Parathyroid adenoma (tissue), 2 donors: ENCODE measurements around the gene NUP107.
A peak's percentile ranks its signal among the peaks of the same experiment; 100 is the strongest.

Experiments
- H2AFZ ChIP-seq: fragments of 300-600 bp; sonication (generic); one replicate; pipeline ENCODE4 v1.7.0; 2017; ENCODE audit warnings: antibody characterized with exemption, mild to moderate bottlenecking
- H3K27ac ChIP-seq: fragments of 300-600 bp; sonication (generic); one replicate; pipeline ENCODE4 v1.7.0; 2017
- H3K27me3 ChIP-seq: fragments of 300-600 bp; sonication (generic); one replicate; pipeline ENCODE4 v1.7.0; 2017; ENCODE audit warnings: low read length; ENCODE audit not compliant: control insufficient read depth, insufficient read depth
- H3K36me3 ChIP-seq: fragments of 300-600 bp; sonication (generic); one replicate; pipeline ENCODE4 v1.7.0; 2017; ENCODE audit warnings: low read length; ENCODE audit not compliant: control insufficient read depth, insufficient read depth
- H3K4me1 ChIP-seq: fragments of 300-600 bp; sonication (generic); one replicate; pipeline ENCODE4 v1.7.0; 2017; ENCODE audit warnings: control low read depth
- H3K4me2 ChIP-seq: fragments of 300-600 bp; sonication (generic); one replicate; pipeline ENCODE4 v1.7.0; 2017; ENCODE audit warnings: low read length
- H3K4me3 ChIP-seq: fragments of 300-600 bp; sonication (generic); one replicate; pipeline ENCODE4 v1.7.0; 2017; ENCODE audit warnings: low read depth, low read length
- H3K79me2 ChIP-seq: fragments of 300-600 bp; sonication (generic); one replicate; pipeline ENCODE4 v1.7.0; 2017; ENCODE audit warnings: control low read depth
- H3K9ac ChIP-seq: fragments of 300-600 bp; sonication (generic); one replicate; pipeline ENCODE4 v1.7.0; 2017; ENCODE audit warnings: mild to moderate bottlenecking
- H3K9me3 ChIP-seq: fragments of 300-600 bp; sonication (generic); one replicate; pipeline ENCODE4 v1.7.0; 2017; ENCODE audit warnings: low read length; ENCODE audit not compliant: control insufficient read depth
- TF ChIP-seq, protein P1 (sequence below): fragments of 300-600 bp; sonication (generic); IDR thresholded peaks from one replicate; pipeline ENCODE4 v1.7.0; 2017; ENCODE audit warnings: antibody characterized with exemption, mild to moderate bottlenecking
- donor health status: primary hyperparathyroidism.

Gene NUP107

DNA sequence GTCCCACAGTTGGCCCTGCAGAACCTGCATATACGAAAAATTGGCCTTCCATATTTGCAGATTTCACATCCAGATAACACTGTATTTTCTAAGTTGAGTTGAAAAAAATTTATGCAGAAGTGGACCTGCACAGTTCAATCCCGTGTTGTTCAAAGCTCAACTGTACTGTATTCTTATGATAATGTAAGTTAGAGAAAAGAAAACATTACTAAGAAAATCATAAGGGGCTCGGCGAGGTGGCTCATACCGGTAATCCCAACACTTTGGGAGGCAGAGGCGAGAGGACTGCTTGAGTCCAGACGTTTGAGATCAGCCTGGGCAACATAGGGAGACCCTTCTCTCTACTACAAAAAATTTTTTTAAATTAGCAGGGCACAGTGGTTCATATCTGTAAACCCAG is 41.0 kb downstream of the NUP107 start:
- H3K9ac ChIP-seq = no peak overlapping the region
- H3K4me1 ChIP-seq = no peaks in the 10 kb centered on the region
- no peak overlapping the region for H3K4me2 ChIP-seq
- H3K79me2 ChIP-seq = no peaks in the 10 kb centered on the region
- H3K4me3 ChIP-seq = no peak overlapping the region
- H2AFZ ChIP-seq = no peak overlapping the region
- H3K27me3 ChIP-seq = no peaks in the 10 kb centered on the region
- H3K27ac ChIP-seq = no peak overlapping the region
- H3K36me3 ChIP-seq = no peaks in the 10 kb centered on the region
- TF ChIP-seq, protein P1, sequence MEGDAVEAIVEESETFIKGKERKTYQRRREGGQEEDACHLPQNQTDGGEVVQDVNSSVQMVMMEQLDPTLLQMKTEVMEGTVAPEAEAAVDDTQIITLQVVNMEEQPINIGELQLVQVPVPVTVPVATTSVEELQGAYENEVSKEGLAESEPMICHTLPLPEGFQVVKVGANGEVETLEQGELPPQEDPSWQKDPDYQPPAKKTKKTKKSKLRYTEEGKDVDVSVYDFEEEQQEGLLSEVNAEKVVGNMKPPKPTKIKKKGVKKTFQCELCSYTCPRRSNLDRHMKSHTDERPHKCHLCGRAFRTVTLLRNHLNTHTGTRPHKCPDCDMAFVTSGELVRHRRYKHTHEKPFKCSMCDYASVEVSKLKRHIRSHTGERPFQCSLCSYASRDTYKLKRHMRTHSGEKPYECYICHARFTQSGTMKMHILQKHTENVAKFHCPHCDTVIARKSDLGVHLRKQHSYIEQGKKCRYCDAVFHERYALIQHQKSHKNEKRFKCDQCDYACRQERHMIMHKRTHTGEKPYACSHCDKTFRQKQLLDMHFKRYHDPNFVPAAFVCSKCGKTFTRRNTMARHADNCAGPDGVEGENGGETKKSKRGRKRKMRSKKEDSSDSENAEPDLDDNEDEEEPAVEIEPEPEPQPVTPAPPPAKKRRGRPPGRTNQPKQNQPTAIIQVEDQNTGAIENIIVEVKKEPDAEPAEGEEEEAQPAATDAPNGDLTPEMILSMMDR = no peak
- H3K9me3 ChIP-seq = no peaks in the 10 kb centered on the region

DNA sequence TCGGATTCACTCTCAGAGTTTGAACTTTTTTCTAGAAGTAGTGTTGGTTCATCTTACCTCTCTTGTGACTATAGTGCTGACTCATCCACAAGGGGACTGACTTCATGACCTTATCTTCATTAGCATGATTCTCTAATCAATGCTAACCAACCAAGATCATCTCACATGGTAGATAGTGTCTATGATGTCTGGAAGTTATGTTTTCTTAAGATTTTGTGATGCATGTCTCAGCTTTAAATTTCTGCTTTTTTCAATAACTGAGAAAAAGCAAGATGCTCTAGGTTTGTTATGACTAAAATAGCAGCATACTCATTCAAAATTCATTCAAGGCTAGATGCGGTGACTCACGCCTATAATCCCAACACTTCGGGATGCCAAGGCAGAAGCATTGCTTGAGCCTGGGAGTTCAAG is 46.9 kb downstream of the NUP107 start:
- no peak overlapping the region for H2AFZ ChIP-seq
- H3K36me3 ChIP-seq = no peaks in the 10 kb centered on the region
- H3K27ac ChIP-seq = no peak overlapping the region
- TF ChIP-seq, protein P1 = no peak
- no peaks in the 10 kb centered on the region for H3K9me3 ChIP-seq
- no peaks in the 10 kb centered on the region for H3K4me1 ChIP-seq
- no peak overlapping the region for H3K4me3 ChIP-seq
- no peaks in the 10 kb centered on the region for H3K27me3 ChIP-seq
- H3K4me2 ChIP-seq = no peak overlapping the region
- no peak overlapping the region for H3K9ac ChIP-seq
- H3K79me2 ChIP-seq = no peaks in the 10 kb centered on the region

DNA sequence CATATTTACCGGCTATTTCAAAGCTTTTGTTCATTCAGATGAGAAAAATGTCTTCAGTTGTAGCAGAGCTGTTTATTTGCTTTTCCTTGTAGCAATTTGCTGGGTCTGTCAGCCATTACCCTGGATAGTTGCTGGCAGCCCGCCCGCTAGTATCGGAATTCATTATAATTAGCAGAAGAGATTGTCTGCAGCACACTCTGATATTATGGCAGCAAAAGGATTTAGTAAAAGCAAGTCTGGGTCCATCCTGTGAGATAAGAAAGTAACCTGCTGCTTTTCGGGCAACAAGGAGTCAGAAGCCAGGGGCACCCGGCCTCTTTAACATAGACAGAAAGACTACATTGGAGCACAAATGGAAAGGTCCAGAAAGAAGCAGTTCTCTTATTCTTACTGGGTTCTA is 53.1 kb downstream of the NUP107 start:
- no peaks in the 10 kb centered on the region for H3K4me1 ChIP-seq
- H3K36me3 ChIP-seq = no peaks in the 10 kb centered on the region
- no peaks in the 10 kb centered on the region for H3K9me3 ChIP-seq
- H3K4me3 ChIP-seq = no peak overlapping the region
- no peak overlapping the region for H3K9ac ChIP-seq
- H3K79me2 ChIP-seq = no peaks in the 10 kb centered on the region
- TF ChIP-seq, protein P1 = no peak
- H3K27me3 ChIP-seq = no peaks in the 10 kb centered on the region
- H3K27ac ChIP-seq = no peak overlapping the region
- H3K4me2 ChIP-seq = no peak overlapping the region
- no peak overlapping the region for H2AFZ ChIP-seq

DNA sequence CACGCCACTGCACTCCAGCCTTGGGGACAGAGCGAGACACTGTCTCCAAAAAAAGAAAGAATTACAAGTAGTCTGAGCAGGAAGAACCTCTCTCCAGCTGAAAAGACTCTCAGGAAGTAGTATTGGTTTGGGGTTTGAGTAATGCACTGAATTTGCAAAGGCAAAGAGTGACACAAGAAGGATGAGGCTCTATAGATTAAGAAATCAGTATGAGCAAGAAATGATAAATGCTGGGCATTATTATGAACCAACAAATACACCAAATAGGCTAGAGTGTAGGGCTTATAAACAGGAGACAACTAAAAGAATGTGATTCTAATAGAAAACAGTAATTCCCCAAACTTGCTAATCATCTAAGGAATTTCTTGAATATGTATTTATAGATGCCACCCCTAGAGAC is 56.6 kb downstream of the NUP107 start:
- H3K4me3 ChIP-seq = no peak overlapping the region
- no peak overlapping the region for H3K9ac ChIP-seq
- H3K27ac ChIP-seq = no peak overlapping the region
- H3K4me1 ChIP-seq = peaks cover 6% of the 10 kb centered on the region
- H3K4me2 ChIP-seq = no peak overlapping the region
- no peak overlapping the region for H2AFZ ChIP-seq
- H3K79me2 ChIP-seq = no peaks in the 10 kb centered on the region
- H3K9me3 ChIP-seq = no peaks in the 10 kb centered on the region
- H3K27me3 ChIP-seq = no peaks in the 10 kb centered on the region
- TF ChIP-seq, protein P1 = no peak
- no peaks in the 10 kb centered on the region for H3K36me3 ChIP-seq

DNA sequence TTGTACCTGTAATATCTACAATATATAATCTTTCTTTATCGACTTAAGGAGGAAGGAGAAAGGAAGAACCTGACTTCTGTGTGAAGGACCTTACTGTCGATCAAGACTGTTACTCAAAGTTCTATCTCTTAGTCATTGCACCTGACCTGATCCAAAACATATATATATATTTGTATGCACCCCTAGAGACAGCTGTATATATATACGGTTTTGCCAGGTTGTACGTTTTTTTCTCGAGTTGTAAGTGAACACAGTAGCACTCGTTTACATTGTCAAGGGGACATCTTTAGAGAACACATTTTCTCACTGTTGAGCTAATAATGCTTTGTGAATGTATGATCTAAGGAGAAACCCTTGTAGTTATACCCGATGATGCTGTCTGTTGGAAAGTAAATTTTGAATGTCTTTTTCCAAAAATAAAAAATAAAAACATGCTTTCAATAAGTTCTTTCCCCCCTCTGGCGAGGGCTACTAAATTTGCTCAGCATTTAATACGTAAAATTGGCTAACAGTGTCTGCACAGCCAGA is 58.7 kb downstream of the NUP107 start:
- TF ChIP-seq, protein P1 = no peak
- Histone ChIP-seq H3K27ac (peak overlapping the region; percentile 51), H3K4me3 (peak overlapping the region; percentile 83), H3K36me3 (no peaks in the 10 kb centered on the region), H2AFZ (peak overlapping the region; percentile 97), H3K9ac (no peak overlapping the region), H3K9me3 (no peaks in the 10 kb centered on the region), H3K4me1 (peaks cover 6% of the 10 kb centered on the region), H3K79me2 (no peaks in the 10 kb centered on the region), H3K4me2 (peak overlapping the region; percentile 85), H3K27me3 (no peaks in the 10 kb centered on the region)
